ENCODE measurements around the gene MNT.

DNA sequence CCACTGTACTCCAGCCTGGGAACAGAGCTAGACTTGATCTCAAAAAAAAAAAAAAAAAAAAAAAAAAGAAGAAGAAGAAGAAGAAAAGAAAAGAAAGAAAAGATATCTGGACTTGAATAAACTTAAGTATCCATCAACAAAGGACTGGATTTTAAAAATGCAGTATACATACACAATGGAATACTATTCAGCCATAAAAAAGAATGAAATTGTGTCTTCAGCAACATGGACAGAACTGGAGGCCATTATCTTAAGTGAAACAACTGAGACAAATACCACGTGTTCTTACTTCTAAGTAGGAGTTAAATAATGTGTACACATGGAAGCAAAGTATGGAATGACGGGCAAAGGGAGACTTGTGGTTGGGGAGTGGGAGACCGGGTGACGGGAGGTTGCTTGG lies 40.1 kb upstream of the MNT start:
- no peak for TF ChIP-seq CTCF (conservative IDR thresholded peaks at IDR 0.05; ENCODE audit: low read depth in 2 of 2)
- TF ChIP-seq, protein P1, sequence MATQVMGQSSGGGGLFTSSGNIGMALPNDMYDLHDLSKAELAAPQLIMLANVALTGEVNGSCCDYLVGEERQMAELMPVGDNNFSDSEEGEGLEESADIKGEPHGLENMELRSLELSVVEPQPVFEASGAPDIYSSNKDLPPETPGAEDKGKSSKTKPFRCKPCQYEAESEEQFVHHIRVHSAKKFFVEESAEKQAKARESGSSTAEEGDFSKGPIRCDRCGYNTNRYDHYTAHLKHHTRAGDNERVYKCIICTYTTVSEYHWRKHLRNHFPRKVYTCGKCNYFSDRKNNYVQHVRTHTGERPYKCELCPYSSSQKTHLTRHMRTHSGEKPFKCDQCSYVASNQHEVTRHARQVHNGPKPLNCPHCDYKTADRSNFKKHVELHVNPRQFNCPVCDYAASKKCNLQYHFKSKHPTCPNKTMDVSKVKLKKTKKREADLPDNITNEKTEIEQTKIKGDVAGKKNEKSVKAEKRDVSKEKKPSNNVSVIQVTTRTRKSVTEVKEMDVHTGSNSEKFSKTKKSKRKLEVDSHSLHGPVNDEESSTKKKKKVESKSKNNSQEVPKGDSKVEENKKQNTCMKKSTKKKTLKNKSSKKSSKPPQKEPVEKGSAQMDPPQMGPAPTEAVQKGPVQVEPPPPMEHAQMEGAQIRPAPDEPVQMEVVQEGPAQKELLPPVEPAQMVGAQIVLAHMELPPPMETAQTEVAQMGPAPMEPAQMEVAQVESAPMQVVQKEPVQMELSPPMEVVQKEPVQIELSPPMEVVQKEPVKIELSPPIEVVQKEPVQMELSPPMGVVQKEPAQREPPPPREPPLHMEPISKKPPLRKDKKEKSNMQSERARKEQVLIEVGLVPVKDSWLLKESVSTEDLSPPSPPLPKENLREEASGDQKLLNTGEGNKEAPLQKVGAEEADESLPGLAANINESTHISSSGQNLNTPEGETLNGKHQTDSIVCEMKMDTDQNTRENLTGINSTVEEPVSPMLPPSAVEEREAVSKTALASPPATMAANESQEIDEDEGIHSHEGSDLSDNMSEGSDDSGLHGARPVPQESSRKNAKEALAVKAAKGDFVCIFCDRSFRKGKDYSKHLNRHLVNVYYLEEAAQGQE (IDR thresholded peaks at IDR 0.05; ENCODE audit: unreplicated experiment) = no peak
- TF ChIP-seq EZH2 (IDR thresholded peaks at IDR 0.05; ENCODE audit: low read depth, unreplicated experiment) = no peak
- no peak for TF ChIP-seq POLR2AphosphoS5 (IDR thresholded peaks at IDR 0.05; ENCODE audit: low read depth)
- no peak for TF ChIP-seq EZH2phosphoT487 (IDR thresholded peaks at IDR 0.05; ENCODE audit: unreplicated experiment)
- no peak for TF ChIP-seq CREB1 (CRISPR knock-in tag; IDR thresholded peaks at IDR 0.05; ENCODE audit: low read depth)
- TF ChIP-seq, protein P2, sequence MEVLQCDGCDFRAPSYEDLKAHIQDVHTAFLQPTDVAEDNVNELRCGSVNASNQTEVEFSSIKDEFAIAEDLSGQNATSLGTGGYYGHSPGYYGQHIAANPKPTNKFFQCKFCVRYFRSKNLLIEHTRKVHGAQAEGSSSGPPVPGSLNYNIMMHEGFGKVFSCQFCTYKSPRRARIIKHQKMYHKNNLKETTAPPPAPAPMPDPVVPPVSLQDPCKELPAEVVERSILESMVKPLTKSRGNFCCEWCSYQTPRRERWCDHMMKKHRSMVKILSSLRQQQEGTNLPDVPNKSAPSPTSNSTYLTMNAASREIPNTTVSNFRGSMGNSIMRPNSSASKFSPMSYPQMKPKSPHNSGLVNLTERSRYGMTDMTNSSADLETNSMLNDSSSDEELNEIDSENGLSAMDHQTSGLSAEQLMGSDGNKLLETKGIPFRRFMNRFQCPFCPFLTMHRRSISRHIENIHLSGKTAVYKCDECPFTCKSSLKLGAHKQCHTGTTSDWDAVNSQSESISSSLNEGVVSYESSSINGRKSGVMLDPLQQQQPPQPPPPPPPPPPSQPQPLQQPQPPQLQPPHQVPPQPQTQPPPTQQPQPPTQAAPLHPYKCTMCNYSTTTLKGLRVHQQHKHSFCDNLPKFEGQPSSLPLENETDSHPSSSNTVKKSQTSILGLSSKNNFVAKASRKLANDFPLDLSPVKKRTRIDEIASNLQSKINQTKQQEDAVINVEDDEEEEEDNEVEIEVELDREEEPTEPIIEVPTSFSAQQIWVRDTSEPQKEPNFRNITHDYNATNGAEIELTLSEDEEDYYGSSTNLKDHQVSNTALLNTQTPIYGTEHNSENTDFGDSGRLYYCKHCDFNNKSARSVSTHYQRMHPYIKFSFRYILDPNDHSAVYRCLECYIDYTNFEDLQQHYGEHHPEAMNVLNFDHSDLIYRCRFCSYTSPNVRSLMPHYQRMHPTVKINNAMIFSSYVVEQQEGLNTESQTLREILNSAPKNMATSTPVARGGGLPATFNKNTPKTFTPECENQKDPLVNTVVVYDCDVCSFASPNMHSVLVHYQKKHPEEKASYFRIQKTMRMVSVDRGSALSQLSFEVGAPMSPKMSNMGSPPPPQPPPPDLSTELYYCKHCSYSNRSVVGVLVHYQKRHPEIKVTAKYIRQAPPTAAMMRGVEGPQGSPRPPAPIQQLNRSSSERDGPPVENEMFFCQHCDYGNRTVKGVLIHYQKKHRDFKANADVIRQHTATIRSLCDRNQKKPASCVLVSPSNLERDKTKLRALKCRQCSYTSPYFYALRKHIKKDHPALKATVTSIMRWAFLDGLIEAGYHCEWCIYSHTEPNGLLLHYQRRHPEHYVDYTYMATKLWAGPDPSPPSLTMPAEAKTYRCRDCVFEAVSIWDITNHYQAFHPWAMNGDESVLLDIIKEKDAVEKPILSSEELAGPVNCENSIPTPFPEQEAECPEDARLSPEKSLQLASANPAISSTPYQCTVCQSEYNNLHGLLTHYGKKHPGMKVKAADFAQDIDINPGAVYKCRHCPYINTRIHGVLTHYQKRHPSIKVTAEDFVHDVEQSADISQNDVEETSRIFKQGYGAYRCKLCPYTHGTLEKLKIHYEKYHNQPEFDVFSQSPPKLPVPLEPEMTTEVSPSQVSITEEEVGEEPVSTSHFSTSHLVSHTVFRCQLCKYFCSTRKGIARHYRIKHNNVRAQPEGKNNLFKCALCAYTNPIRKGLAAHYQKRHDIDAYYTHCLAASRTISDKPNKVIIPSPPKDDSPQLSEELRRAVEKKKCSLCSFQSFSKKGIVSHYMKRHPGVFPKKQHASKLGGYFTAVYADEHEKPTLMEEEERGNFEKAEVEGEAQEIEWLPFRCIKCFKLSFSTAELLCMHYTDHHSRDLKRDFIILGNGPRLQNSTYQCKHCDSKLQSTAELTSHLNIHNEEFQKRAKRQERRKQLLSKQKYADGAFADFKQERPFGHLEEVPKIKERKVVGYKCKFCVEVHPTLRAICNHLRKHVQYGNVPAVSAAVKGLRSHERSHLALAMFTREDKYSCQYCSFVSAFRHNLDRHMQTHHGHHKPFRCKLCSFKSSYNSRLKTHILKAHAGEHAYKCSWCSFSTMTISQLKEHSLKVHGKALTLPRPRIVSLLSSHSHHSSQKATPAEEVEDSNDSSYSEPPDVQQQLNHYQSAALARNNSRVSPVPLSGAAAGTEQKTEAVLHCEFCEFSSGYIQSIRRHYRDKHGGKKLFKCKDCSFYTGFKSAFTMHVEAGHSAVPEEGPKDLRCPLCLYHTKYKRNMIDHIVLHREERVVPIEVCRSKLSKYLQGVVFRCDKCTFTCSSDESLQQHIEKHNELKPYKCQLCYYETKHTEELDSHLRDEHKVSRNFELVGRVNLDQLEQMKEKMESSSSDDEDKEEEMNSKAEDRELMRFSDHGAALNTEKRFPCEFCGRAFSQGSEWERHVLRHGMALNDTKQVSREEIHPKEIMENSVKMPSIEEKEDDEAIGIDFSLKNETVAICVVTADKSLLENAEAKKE (CRISPR knock-in tag; IDR thresholded peaks at IDR 0.05) = no peak
- no peak for TF ChIP-seq ZNF331 (CRISPR knock-in tag; IDR thresholded peaks at IDR 0.05; ENCODE audit: low read depth)
- TF ChIP-seq NANOG (IDR thresholded peaks at IDR 0.05; ENCODE audit: borderline replicate concordance) = no peak
- no peak for TF ChIP-seq ZNF114 (CRISPR knock-in tag; IDR thresholded peaks at IDR 0.05)
